Colonic mucosa (tissue), 4 donors: ENCODE measurements around the gene TRAPPC14. TPM values are rescaled to one million over a fixed set of nuclear protein-coding genes. Genes with fewer than 3 reads are reported as not detected.
A peak's percentile ranks its signal among the peaks of the same experiment; 100 is the strongest.

Source experiments
- DNase-seq: peaks from one replicate; pipeline ENCODE4 v3.0.0-alpha.2; 2020
- H3K27ac ChIP-seq: fragments of 200-600 bp; one replicate; pipeline ENCODE4 v1.8.0; 2021
- H3K27me3 ChIP-seq: fragments of 200-600 bp; one replicate; pipeline ENCODE4 v1.8.0; 2021
- H3K36me3 ChIP-seq: fragments of 200-600 bp; one replicate; pipeline ENCODE4 v1.8.0; 2021
- H3K4me1 ChIP-seq: fragments of 200-600 bp; one replicate; pipeline ENCODE4 v1.8.0; 2021; ENCODE audit warnings: mild to moderate bottlenecking
- H3K4me3 ChIP-seq: fragments of 200-600 bp; one replicate; pipeline ENCODE4 v1.8.0; 2021
- H3K9ac ChIP-seq, 2 donors: one replicate each; pipeline ENCODE4 v1.7.0; 2013; ENCODE audit warnings: control low read depth in 2 of 2, low read depth in 2 of 2, low read length in 2 of 2
- H3K9me3 ChIP-seq: fragments of 200-600 bp; one replicate; pipeline ENCODE4 v1.8.0; 2021
- CTCF ChIP-seq: fragments of 200-600 bp; IDR thresholded peaks from one replicate; pipeline ENCODE4 v1.8.0; 2022; ENCODE audit warnings: antibody characterized with exemption, mild to moderate bottlenecking
- intact Hi-C: fragments of 100-400 bp; cut with DNase I; formaldehyde crosslinking; loops from one replicate; pipeline ENCODE4 v1.14.1; 2022
- total RNA-seq, 2 donors: library from RNA; stranded (reverse); fragmentation: NEBNext Ultra II Directional in 1 of 2; extraction: Animal tissue kit (Norgen Biotek cat#: 25700) in 1 of 2; gene quantifications; one replicate each; pipeline ENCODE4 v1.2.1, GENCODE V29; 2021
- donor health status: healthy.
- donor health status: DM: no; HTN: no; CAD: no.
- donor health status: DM: no; HTN: no; CAD: no.

Gene TRAPPC14
- total RNA-seq, 2 donors from 2014 or later: 40.3 to 69.5 TPM

- H3K36me3 ChIP-seq: no peaks in the 10 kb centered on the region
- no peak overlapping the region for H3K27ac ChIP-seq
- peaks cover 11% of the 10 kb centered on the region for H3K27me3 ChIP-seq
- no peaks in the 10 kb centered on the region for H3K4me1 ChIP-seq
- H3K9me3 ChIP-seq: no peaks in the 10 kb centered on the region
- intact Hi-C loops: no loop called here
- H3K9ac ChIP-seq: no peak overlapping the region
- no peak for TF ChIP-seq CTCF
- no peak overlapping the region for H3K4me3 ChIP-seq
- DNase-seq: no peak
Measured at GRCh38 chr7:100175296-100175935, 16.9 kb upstream of the TRAPPC14 start.

GRCh38 chr7:100174582-100174981 lies 16.1 kb upstream of the TRAPPC14 start:
- Histone ChIP-seq H3K4me3 (no peak overlapping the region), H3K27ac (no peak overlapping the region), H3K36me3 (no peaks in the 10 kb centered on the region), H3K9ac (no peak overlapping the region), H3K4me1 (no peaks in the 10 kb centered on the region), H3K9me3 (no peaks in the 10 kb centered on the region), H3K27me3 (peaks cover 11% of the 10 kb centered on the region)
- DNase-seq: no peak
- intact Hi-C loops: no loop called here
- no peak for TF ChIP-seq CTCF

GRCh38 chr7:100173806-100174495 lies 15.4 kb upstream of the TRAPPC14 start:
- no peak for TF ChIP-seq CTCF
- Histone ChIP-seq H3K27ac (no peak overlapping the region), H3K36me3 (no peaks in the 10 kb centered on the region), H3K4me1 (no peaks in the 10 kb centered on the region), H3K4me3 (no peak overlapping the region), H3K9ac (no peak overlapping the region), H3K9me3 (no peaks in the 10 kb centered on the region), H3K27me3 (peaks cover 11% of the 10 kb centered on the region)
- no peak for DNase-seq
- intact Hi-C loops: no loop called here

GRCh38 chr7:100171840-100172239 lies 13.3 kb upstream of the TRAPPC14 start:
- intact Hi-C loops: no loop called here
- peaks cover 11% of the 10 kb centered on the region for H3K27me3 ChIP-seq
- no peaks in the 10 kb centered on the region for H3K4me1 ChIP-seq
- no peak overlapping the region for H3K27ac ChIP-seq
- TF ChIP-seq CTCF: no peak
- DNase-seq: no peak
- peak overlapping the region; percentile 44 for H3K4me3 ChIP-seq
- H3K9me3 ChIP-seq: no peaks in the 10 kb centered on the region
- no peaks in the 10 kb centered on the region for H3K36me3 ChIP-seq
- H3K9ac ChIP-seq: no peak overlapping the region

GRCh38 chr7:100171087-100171681 lies 12.7 kb upstream of the TRAPPC14 start:
- no peak for DNase-seq
- Histone ChIP-seq H3K9ac (peak overlapping the region in 1 of 2 donors; percentile 63), H3K36me3 (no peaks in the 10 kb centered on the region), H3K27me3 (peaks cover 11% of the 10 kb centered on the region), H3K4me3 (peak overlapping the region; percentile 44), H3K9me3 (no peaks in the 10 kb centered on the region), H3K27ac (no peak overlapping the region), H3K4me1 (no peaks in the 10 kb centered on the region)
- TF ChIP-seq CTCF: no peak
- intact Hi-C loops: no loop called here
